DMS 273 (cell line): Measurements from ENCODE around the gene ZNF682.
"Not testable (repeated sequence)": the region's sequence is repeated elsewhere in the genome, so short reads cannot be mapped to it uniquely, and the experiment has no call there.

Experiments used
- DNase-seq: peaks from one replicate; lab custom pipeline; 2025; ENCODE audit not compliant: unreplicated experiment; lab: John Stamatoyannopoulos, UW

The ZNF682 gene

GRCh38 chr19:20039203-20039723, at the start of gene ZNF682:
Gene ZNF682, minus strand, starts transcription at chr19:20039505. Its CDS starts 160 bp downstream, at chr19:20039345.
- DNase-seq = peak; percentile 98

GRCh38 chr19:20082876-20083275, 43.6 kb upstream of the ZNF682 start:
- not testable (repeated sequence) for DNase-seq

- DNase-seq = peak; percentile 27
Observed at GRCh38 chr19:20082232-20082833, 43.0 kb upstream of the ZNF682 start.

GRCh38 chr19:20080656-20081055, 41.4 kb upstream of the ZNF682 start:
- no peak for DNase-seq

GRCh38 chr19:20079476-20079875, 40.2 kb upstream of the ZNF682 start:
- DNase-seq = no peak

- DNase-seq = no peak
Observed at GRCh38 chr19:20078581-20079031, 39.3 kb upstream of the ZNF682 start.

GRCh38 chr19:20077791-20078463, 38.6 kb upstream of the ZNF682 start, which contains the start of gene ZNF90:
Gene ZNF90, plus strand, starts transcription at chr19:20078000. Its CDS starts 133 bp downstream, at chr19:20078133.
- no peak for DNase-seq

- no peak for DNase-seq
Observed at GRCh38 chr19:20072936-20073335, 33.6 kb upstream of the ZNF682 start.

- no peak for DNase-seq
Observed at GRCh38 chr19:20070691-20071090, 31.4 kb upstream of the ZNF682 start.

- not testable (repeated sequence) for DNase-seq
Observed at GRCh38 chr19:20068559-20068958, 29.3 kb upstream of the ZNF682 start.

- no peak for DNase-seq
Observed at GRCh38 chr19:20067943-20068342, 28.6 kb upstream of the ZNF682 start.

- no peak for DNase-seq
Observed at GRCh38 chr19:20066861-20067260, 27.6 kb upstream of the ZNF682 start.

- DNase-seq = no peak
Observed at GRCh38 chr19:20060282-20060681, 21.0 kb upstream of the ZNF682 start.

GRCh38 chr19:20058738-20059137, 19.4 kb upstream of the ZNF682 start:
- not testable (repeated sequence) for DNase-seq

- DNase-seq = peak; percentile 98
Observed at GRCh38 chr19:20051841-20052768, 12.8 kb upstream of the ZNF682 start.

GRCh38 chr19:20045742-20046141, 6.4 kb upstream of the ZNF682 start:
- DNase-seq = not testable (repeated sequence)

GRCh38 chr19:20044663-20045062, 5.4 kb upstream of the ZNF682 start:
- DNase-seq = peak; percentile 13

- DNase-seq = no peak
Observed at GRCh38 chr19:20038358-20039202, 725 bp downstream of the ZNF682 start.

- DNase-seq = no peak
Observed at GRCh38 chr19:20035935-20036334, 3.4 kb downstream of the ZNF682 start.

GRCh38 chr19:20028611-20029010, 10.7 kb downstream of the ZNF682 start:
- DNase-seq = no peak
